ENCODE results near the gene ACTN4.
"Not testable (repeated sequence)": the region's sequence is repeated elsewhere in the genome, so short reads cannot be mapped to it uniquely, and the experiment has no call there.

DNA sequence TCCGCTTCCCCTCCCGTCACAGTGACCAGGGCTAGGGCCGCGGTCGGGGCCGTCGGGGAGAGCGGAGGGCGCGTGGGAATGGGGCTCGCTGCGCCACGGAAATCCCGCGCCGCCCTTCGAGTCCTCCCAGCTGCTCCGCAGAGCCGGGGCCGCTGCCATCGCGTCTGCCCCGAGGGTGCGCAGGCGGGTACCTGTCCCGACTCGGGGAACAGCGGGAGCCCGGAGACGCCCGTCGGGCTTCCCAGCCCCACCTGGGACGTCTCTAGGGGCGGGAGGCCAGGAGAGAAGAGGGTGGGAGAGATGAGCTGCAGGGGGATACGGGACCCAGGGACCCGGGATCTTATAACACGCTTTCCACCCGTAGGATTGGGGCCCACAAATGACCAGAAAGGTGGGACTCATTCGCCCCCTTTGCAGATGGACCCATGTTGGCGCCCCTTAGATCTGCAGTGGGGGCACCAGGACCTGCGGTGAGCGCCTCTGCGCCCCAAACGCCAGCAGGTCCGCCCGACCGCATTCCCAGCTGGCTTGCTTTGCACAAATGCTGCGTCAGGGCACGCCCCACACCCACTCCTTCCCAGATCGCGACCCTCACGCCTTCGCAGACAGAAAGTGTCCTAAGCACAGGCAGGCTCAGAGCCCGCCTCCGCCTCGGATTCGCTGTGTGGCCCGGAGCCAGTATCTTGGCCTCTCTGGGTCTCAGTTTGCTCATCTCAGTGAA lies 122.9 kb downstream of the ACTN4 start:
- TF ChIP-seq, protein P1, sequence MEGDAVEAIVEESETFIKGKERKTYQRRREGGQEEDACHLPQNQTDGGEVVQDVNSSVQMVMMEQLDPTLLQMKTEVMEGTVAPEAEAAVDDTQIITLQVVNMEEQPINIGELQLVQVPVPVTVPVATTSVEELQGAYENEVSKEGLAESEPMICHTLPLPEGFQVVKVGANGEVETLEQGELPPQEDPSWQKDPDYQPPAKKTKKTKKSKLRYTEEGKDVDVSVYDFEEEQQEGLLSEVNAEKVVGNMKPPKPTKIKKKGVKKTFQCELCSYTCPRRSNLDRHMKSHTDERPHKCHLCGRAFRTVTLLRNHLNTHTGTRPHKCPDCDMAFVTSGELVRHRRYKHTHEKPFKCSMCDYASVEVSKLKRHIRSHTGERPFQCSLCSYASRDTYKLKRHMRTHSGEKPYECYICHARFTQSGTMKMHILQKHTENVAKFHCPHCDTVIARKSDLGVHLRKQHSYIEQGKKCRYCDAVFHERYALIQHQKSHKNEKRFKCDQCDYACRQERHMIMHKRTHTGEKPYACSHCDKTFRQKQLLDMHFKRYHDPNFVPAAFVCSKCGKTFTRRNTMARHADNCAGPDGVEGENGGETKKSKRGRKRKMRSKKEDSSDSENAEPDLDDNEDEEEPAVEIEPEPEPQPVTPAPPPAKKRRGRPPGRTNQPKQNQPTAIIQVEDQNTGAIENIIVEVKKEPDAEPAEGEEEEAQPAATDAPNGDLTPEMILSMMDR (IDR thresholded peaks at IDR 0.05), result not testable (repeated sequence)
- TF ChIP-seq GTF2I (CRISPR knock-in tag; conservative IDR thresholded peaks at IDR 0.05); ELF4 (CRISPR knock-in tag; IDR thresholded peaks at IDR 0.05; ENCODE audit: low read depth); FOXJ3 (CRISPR knock-in tag; IDR thresholded peaks at IDR 0.05; ENCODE audit: borderline replicate concordance); JUN (CRISPR knock-in tag; IDR thresholded peaks at IDR 0.05); ZNF232 (CRISPR knock-in tag; IDR thresholded peaks at IDR 0.05); ESRRA (CRISPR knock-in tag; IDR thresholded peaks at IDR 0.05; ENCODE audit: borderline replicate concordance); OVOL2 (CRISPR knock-in tag; IDR thresholded peaks at IDR 0.05; ENCODE audit: borderline replicate concordance): not testable (repeated sequence)
- TF ChIP-seq, protein P2, sequence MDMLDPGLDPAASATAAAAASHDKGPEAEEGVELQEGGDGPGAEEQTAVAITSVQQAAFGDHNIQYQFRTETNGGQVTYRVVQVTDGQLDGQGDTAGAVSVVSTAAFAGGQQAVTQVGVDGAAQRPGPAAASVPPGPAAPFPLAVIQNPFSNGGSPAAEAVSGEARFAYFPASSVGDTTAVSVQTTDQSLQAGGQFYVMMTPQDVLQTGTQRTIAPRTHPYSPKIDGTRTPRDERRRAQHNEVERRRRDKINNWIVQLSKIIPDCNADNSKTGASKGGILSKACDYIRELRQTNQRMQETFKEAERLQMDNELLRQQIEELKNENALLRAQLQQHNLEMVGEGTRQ (CRISPR knock-in tag; IDR thresholded peaks at IDR 0.05), result not testable (repeated sequence)
